ENCODE data around the gene MRGPRG. TPM values are rescaled to one million over a fixed set of nuclear protein-coding genes. Genes with fewer than 3 reads are reported as not detected.

The MRGPRG gene
- total RNA-seq, 4 donors from 2014 or later = not detected

- H3K27me3 ChIP-seq = peaks cover 0 to 54% (median 0%) of the 10 kb centered on the region in 4 donors
- no peaks in the 10 kb centered on the region for H3K36me3 ChIP-seq
- intact Hi-C loops (cut with DNase I) = no loop called here
- H3K9me3 ChIP-seq = no peaks in the 10 kb centered on the region
- H3K27ac ChIP-seq (replicated peaks in 1 of 4) = no peak overlapping the region
- no peak for DNase-seq (ENCODE audit: extremely low spot score)
- 77% methylated on average over 13 of the region's 21 CpGs for WGBS
- H3K4me3 ChIP-seq = no peak overlapping the region
- TF ChIP-seq EP300 (IDR thresholded peaks at IDR 0.05) = no peak
- no peak for TF ChIP-seq POLR2A (IDR thresholded peaks at IDR 0.05; ENCODE audit: low read depth)
- TF ChIP-seq POLR2AphosphoS5 (IDR thresholded peaks at IDR 0.05) = no peak
- TF ChIP-seq CTCF (IDR thresholded peaks at IDR 0.05) = no peak
- peaks cover 0 to 7% (median 6%) of the 10 kb centered on the region in 4 donors for H3K4me1 ChIP-seq
Observed at GRCh38 chr11:3229673-3230630, 11.3 kb upstream of the MRGPRG start.

GRCh38 chr11:3228445-3228829 lies 9.8 kb upstream of the MRGPRG start:
- WGBS = 72% methylated on average over 10 of the region's 23 CpGs
- Histone ChIP-seq H3K9me3 (no peaks in the 10 kb centered on the region), H3K27me3 (peaks cover 0 to 69% (median 2%) of the 10 kb centered on the region in 4 donors), H3K4me3 (no peak overlapping the region), H3K4me1 (peaks cover 0 to 7% (median 6%) of the 10 kb centered on the region in 4 donors), H3K36me3 (no peaks in the 10 kb centered on the region), H3K27ac (replicated peaks in 1 of 4) (no peak overlapping the region)
- intact Hi-C loops (cut with DNase I) = no loop called here
- TF ChIP-seq CTCF (IDR thresholded peaks at IDR 0.05) = no peak
- TF ChIP-seq POLR2AphosphoS5 (IDR thresholded peaks at IDR 0.05) = no peak
- no peak for TF ChIP-seq POLR2A (IDR thresholded peaks at IDR 0.05; ENCODE audit: low read depth)
- no peak for TF ChIP-seq EP300 (IDR thresholded peaks at IDR 0.05)
- no peak for DNase-seq (ENCODE audit: extremely low spot score)

GRCh38 chr11:3227568-3228444 lies 9.2 kb upstream of the MRGPRG start:
- H3K9me3 ChIP-seq = no peaks in the 10 kb centered on the region
- TF ChIP-seq CTCF (IDR thresholded peaks at IDR 0.05) (no peak), POLR2A (IDR thresholded peaks at IDR 0.05; ENCODE audit: low read depth) (no peak), POLR2AphosphoS5 (IDR thresholded peaks at IDR 0.05) (no peak), EP300 (IDR thresholded peaks at IDR 0.05) (no peak)
- H3K27ac ChIP-seq (replicated peaks in 1 of 4) = no peak overlapping the region
- peaks cover 0 to 7% (median 6%) of the 10 kb centered on the region in 4 donors for H3K4me1 ChIP-seq
- H3K27me3 ChIP-seq = peaks cover 0 to 70% (median 5%) of the 10 kb centered on the region in 4 donors
- intact Hi-C loops (cut with DNase I) = no loop called here
- H3K36me3 ChIP-seq = no peaks in the 10 kb centered on the region
- DNase-seq (ENCODE audit: extremely low spot score) = no peak
- 95% methylated on average over 27 of the region's 46 CpGs for WGBS
- no peak overlapping the region for H3K4me3 ChIP-seq

- Histone ChIP-seq H3K36me3 (no peaks in the 10 kb centered on the region), H3K9me3 (no peaks in the 10 kb centered on the region), H3K4me3 (no peak overlapping the region), H3K27me3 (peaks cover 0 to 77% (median 5%) of the 10 kb centered on the region in 4 donors), H3K4me1 (peaks cover 0 to 5% (median 3%) of the 10 kb centered on the region in 4 donors), H3K27ac (replicated peaks in 1 of 4) (no peak overlapping the region)
- WGBS = 81% methylated on average over 14 of the region's 18 CpGs
- no peak for DNase-seq (ENCODE audit: extremely low spot score)
- TF ChIP-seq POLR2A (IDR thresholded peaks at IDR 0.05; ENCODE audit: low read depth) = no peak
- TF ChIP-seq CTCF (IDR thresholded peaks at IDR 0.05) = no peak
- intact Hi-C loops (cut with DNase I) = no loop called here
Observed at GRCh38 chr11:3226846-3227567, 8.4 kb upstream of the MRGPRG start.

All from esophagus muscularis mucosa (tissue), 4 donors.